Calu3 (cell line): ENCODE results near the gene IPO8. TPM values are rescaled to one million over a fixed set of nuclear protein-coding genes. Genes with fewer than 3 reads are reported as not detected.

Source experiments
- BruUV-seq: library from RNA; stranded (reverse); fragments of 400-500 nt; replicated peaks from 2 replicates; lab custom pipeline; 2021; lab: Mats Ljungman, UMichigan
- CTCF ChIA-PET: fragments of 300-600 bp; sonication (Branson Sonifier 250); formaldehyde crosslinking; loops from one replicate; lab custom pipeline; 2022; ENCODE audit warnings: antibody characterized with exemption; lab: Charles Lee
- DNase-seq: peaks from one replicate; pipeline ENCODE4 v3.0.0; 2022
- H3K27ac Mint-ChIP-seq: one replicate; pipeline ENCODE4 v1.8.0; 2022; ENCODE audit warnings: mixed read lengths; ENCODE audit not compliant: unreplicated experiment
- H3K27me3 Mint-ChIP-seq: one replicate; pipeline ENCODE4 v1.8.0; 2022; ENCODE audit warnings: mixed read lengths; ENCODE audit not compliant: unreplicated experiment
- H3K36me3 Mint-ChIP-seq: one replicate; pipeline ENCODE4 v1.8.0; 2022; ENCODE audit warnings: mild to moderate bottlenecking, moderate library complexity, mixed read lengths; ENCODE audit not compliant: insufficient read depth, unreplicated experiment
- H3K4me1 Mint-ChIP-seq: one replicate; pipeline ENCODE4 v1.8.0; 2022; ENCODE audit warnings: mild to moderate bottlenecking, low read depth, mixed read lengths; ENCODE audit not compliant: unreplicated experiment
- H3K4me3 Mint-ChIP-seq: one replicate; pipeline ENCODE4 v1.8.0; 2022; ENCODE audit warnings: mild to moderate bottlenecking, low read depth, moderate library complexity, mixed read lengths; ENCODE audit not compliant: unreplicated experiment
- H3K9me3 Mint-ChIP-seq: one replicate; pipeline ENCODE4 v1.8.0; 2022; ENCODE audit warnings: low read depth, mixed read lengths; ENCODE audit not compliant: unreplicated experiment
- CTCF ChIP-seq: fragments of 200-600 bp; IDR thresholded peaks from one replicate; pipeline ENCODE4 v1.8.0; 2022; ENCODE audit warnings: antibody characterized with exemption; ENCODE audit not compliant: unreplicated experiment
- intact Hi-C: fragments of 100-400 bp; cut with micrococcal nuclease; formaldehyde crosslinking; loops from one replicate; pipeline ENCODE4 v1.10.0; 2022; ENCODE audit not compliant: unreplicated experiment
- total RNA-seq: library from RNA; stranded (reverse); gene quantifications from 2 replicates; pipeline ENCODE4 v1.2.3, GENCODE V29; 2022

IPO8 gene
- total RNA-seq, 1 experiment from 2014 or later, result 44.1 TPM

GRCh38 chr12:30661210-30661609 lies 34.5 kb downstream of the IPO8 start:
- no peak overlapping the region for H3K27ac Mint-ChIP-seq
- peaks cover 9% of the 10 kb centered on the region for H3K36me3 Mint-ChIP-seq
- CTCF ChIA-PET, result no interaction called here
- DNase-seq, result no peak
- H3K9me3 Mint-ChIP-seq, result no peaks in the 10 kb centered on the region
- intact Hi-C loops, result no loop called here
- BruUV-seq, result no TSS peak
- H3K4me3 Mint-ChIP-seq, result no peak overlapping the region
- peaks cover 8% of the 10 kb centered on the region for H3K4me1 Mint-ChIP-seq
- no peak for TF ChIP-seq CTCF
- no peaks in the 10 kb centered on the region for H3K27me3 Mint-ChIP-seq

- no peaks in the 10 kb centered on the region for H3K9me3 Mint-ChIP-seq
- H3K27me3 Mint-ChIP-seq, result no peaks in the 10 kb centered on the region
- DNase-seq, result no peak
- no TSS peak for BruUV-seq
- CTCF ChIA-PET, result no interaction called here
- no peak for TF ChIP-seq CTCF
- no peaks in the 10 kb centered on the region for H3K4me1 Mint-ChIP-seq
- intact Hi-C loops, result no loop called here
- H3K27ac Mint-ChIP-seq, result no peak overlapping the region
- H3K4me3 Mint-ChIP-seq, result no peak overlapping the region
- no peaks in the 10 kb centered on the region for H3K36me3 Mint-ChIP-seq
These were observed 43.5 kb downstream of the IPO8 start for GRCh38 chr12:30652034-30652696.

GRCh38 chr12:30646821-30647220 lies 48.8 kb downstream of the IPO8 start:
- Mint-ChIP-seq H3K9me3 (no peaks in the 10 kb centered on the region), H3K27me3 (no peaks in the 10 kb centered on the region), H3K27ac (no peak overlapping the region), H3K4me3 (no peak overlapping the region), H3K4me1 (peaks cover 13% of the 10 kb centered on the region), H3K36me3 (no peaks in the 10 kb centered on the region)
- intact Hi-C loops, result no loop called here
- no peak for TF ChIP-seq CTCF
- no peak for DNase-seq
- BruUV-seq, result no TSS peak
- CTCF ChIA-PET, result no interaction called here

- Mint-ChIP-seq H3K27ac (no peak overlapping the region), H3K4me1 (peaks cover 13% of the 10 kb centered on the region), H3K4me3 (no peak overlapping the region), H3K27me3 (no peaks in the 10 kb centered on the region), H3K9me3 (no peaks in the 10 kb centered on the region), H3K36me3 (no peaks in the 10 kb centered on the region)
- BruUV-seq, result no TSS peak
- peak; percentile 3 for DNase-seq
- CTCF ChIA-PET, result no interaction called here
- TF ChIP-seq CTCF, result no peak
- intact Hi-C loops, result no loop called here
These were observed 52.3 kb downstream of the IPO8 start for GRCh38 chr12:30643366-30643765.
